Measurements from ENCODE around the gene PLEKHJ1.

- TF ChIP-seq CTCF (IDR thresholded peaks at IDR 0.05), result no peak
- no peak for TF ChIP-seq POLR2A (IDR thresholded peaks at IDR 0.05)
Observed at GRCh38 chr19:2251106-2252054, 15.3 kb upstream of the PLEKHJ1 start.

Data from adrenal gland (tissue), 5 donors.